Keratinocyte (primary cell): ENCODE results near the gene EXOC6B. TPM values are rescaled to one million over a fixed set of nuclear protein-coding genes. Genes with fewer than 3 reads are reported as not detected.

Source experiments
- DNase-seq: peaks from one replicate; pipeline ENCODE4 v3.0.0-alpha.2; 2011; ENCODE audit warnings: low read depth, missing footprints, low spot score
- FAIRE-seq: peaks from 2 replicates; lab custom pipeline; 2011; peaks lifted over from hg19 to GRCh38; lab: Jason Lieb, UNC
- H2AFZ ChIP-seq: 2 replicates; pipeline ENCODE4 v1.6.0; 2012; ENCODE audit warnings: low read length, control low read depth, inconsistent platforms; ENCODE audit not compliant: control insufficient read depth
- H3K27ac ChIP-seq: 2 replicates; pipeline ENCODE4 v1.5.1; 2011; ENCODE audit warnings: low read length; ENCODE audit not compliant: control insufficient read depth, insufficient read depth
- H3K27me3 ChIP-seq: 3 replicates; pipeline ENCODE4 v1.6.0; 2011; ENCODE audit warnings: low read length; ENCODE audit not compliant: control insufficient read depth, insufficient read depth; ENCODE audit errors: extremely low read depth
- H3K36me3 ChIP-seq, 2 experiments: 2 replicates in 1 of 2; 3 replicates in 1 of 2; pipeline ENCODE4 v1.5.1; 2011; ENCODE audit warnings: low read length in 2 of 2, mild to moderate bottlenecking in 1 of 2; ENCODE audit not compliant: control insufficient read depth in 2 of 2, insufficient read depth in 2 of 2; ENCODE audit errors: extremely low read depth in 1 of 2
- H3K4me1 ChIP-seq: 3 replicates; pipeline ENCODE4 v1.5.1; 2011; ENCODE audit warnings: low read length; ENCODE audit not compliant: control insufficient read depth, insufficient read depth; ENCODE audit errors: extremely low read depth
- H3K4me2 ChIP-seq: 3 replicates; pipeline ENCODE4 v1.6.0; 2011; ENCODE audit warnings: low read depth, low read length; ENCODE audit not compliant: control insufficient read depth, insufficient read depth; ENCODE audit errors: extremely low read depth
- H3K4me3 ChIP-seq, 3 experiments: fragments of 200-600 bp in 1 of 3; sonication (generic) in 1 of 3; 2 replicates in 2 of 3; 3 replicates in 1 of 3; pipeline ENCODE4 v1.5.1; 2011 to 2016; ENCODE audit warnings: low read length in 3 of 3, mild to moderate bottlenecking in 3 of 3, control low read depth in 2 of 3, inconsistent platforms in 1 of 3, low read depth in 1 of 3, mixed read lengths in 1 of 3, mixed run types in 1 of 3, moderate library complexity in 1 of 3; ENCODE audit not compliant: control insufficient read depth in 2 of 3, insufficient read depth in 2 of 3; ENCODE audit errors: extremely low read depth in 1 of 3
- H3K79me2 ChIP-seq: 2 replicates; pipeline ENCODE4 v1.6.0; 2012; ENCODE audit warnings: low read length; ENCODE audit not compliant: control insufficient read depth, insufficient read depth
- H3K9ac ChIP-seq: 3 replicates; pipeline ENCODE4 v1.6.0; 2011; ENCODE audit warnings: low read length; ENCODE audit not compliant: control insufficient read depth, insufficient read depth; ENCODE audit errors: extremely low read depth
- H3K9me1 ChIP-seq: 3 replicates; pipeline ENCODE4 v1.6.0; 2011; ENCODE audit warnings: low read length; ENCODE audit not compliant: control insufficient read depth, insufficient read depth; ENCODE audit errors: extremely low read depth
- H3K9me3 ChIP-seq: 2 replicates; pipeline ENCODE4 v1.5.1; 2012; ENCODE audit warnings: low read depth, low read length; ENCODE audit not compliant: control insufficient read depth
- H4K20me1 ChIP-seq: 3 replicates; pipeline ENCODE4 v1.6.0; 2011; ENCODE audit warnings: low read length; ENCODE audit not compliant: control insufficient read depth, insufficient read depth; ENCODE audit errors: extremely low read depth
- EZH2 ChIP-seq: IDR thresholded peaks from one replicate; pipeline ENCODE4 v1.6.1; 2012; ENCODE audit warnings: inconsistent platforms, mild to moderate bottlenecking, low read length, moderate library complexity
- dilution Hi-C: fragments of 300-500 bp; cut with MboI; formaldehyde crosslinking; loops from one replicate; pipeline ENCODE4 v1.7.0; 2020; ENCODE audit warnings: low sequenced_read_pairs; ENCODE audit not compliant: extremely low pct_ligation_motif_present
- polyA plus RNA-seq, 5 experiments: library from polyadenylated mRNA; depleted of rRNA in 3 of 5; stranded (reverse) in 3 of 5; stranded (forward) in 1 of 5; unstranded in 1 of 5; fragments of >200 nt; gene quantifications; 1 replicate in 1 of 5; 2 replicates in 3 of 5; 3 replicates in 1 of 5; pipeline versions ENCODE4 v1.2.1 to v1.2.3, GENCODE V29; 2011 to 2012; ENCODE audit warnings: missing spikeins in 2 of 5, low read depth in 1 of 5, low replicate concordance in 1 of 5
- TF ChIP-seq, protein P1 (sequence below), 3 experiments: IDR thresholded peaks in 1 of 3; conservative IDR thresholded peaks in 1 of 3; optimal IDR thresholded peaks in 1 of 3; 2 replicates in 2 of 3; 3 replicates in 1 of 3; pipeline versions ENCODE3 to v1.5.1; 2011; ENCODE audit warnings: low read length in 3 of 3, mild to moderate bottlenecking in 3 of 3, moderate library complexity in 2 of 3, control low read depth in 1 of 3, inconsistent platforms in 1 of 3; ENCODE audit not compliant: insufficient read depth in 2 of 3; ENCODE audit errors: extremely low read depth in 1 of 3

The EXOC6B gene
- polyA plus RNA-seq, 1 donor (not counting 4 experiments of a cell fraction or from before 2014, with no cell fraction given) = 37.3 TPM

- no peaks in the 10 kb centered on the region for H3K27me3 ChIP-seq
- H3K9ac ChIP-seq = no peak overlapping the region
- H3K4me2 ChIP-seq = no peak overlapping the region
- H3K79me2 ChIP-seq = no peaks in the 10 kb centered on the region
- H3K4me1 ChIP-seq = peaks cover 8% of the 10 kb centered on the region
- H2AFZ ChIP-seq = no peak overlapping the region
- peak; percentile 1 for DNase-seq
- H3K9me3 ChIP-seq = no peaks in the 10 kb centered on the region
- TF ChIP-seq EZH2 = no peak
- TF ChIP-seq, protein P1, sequence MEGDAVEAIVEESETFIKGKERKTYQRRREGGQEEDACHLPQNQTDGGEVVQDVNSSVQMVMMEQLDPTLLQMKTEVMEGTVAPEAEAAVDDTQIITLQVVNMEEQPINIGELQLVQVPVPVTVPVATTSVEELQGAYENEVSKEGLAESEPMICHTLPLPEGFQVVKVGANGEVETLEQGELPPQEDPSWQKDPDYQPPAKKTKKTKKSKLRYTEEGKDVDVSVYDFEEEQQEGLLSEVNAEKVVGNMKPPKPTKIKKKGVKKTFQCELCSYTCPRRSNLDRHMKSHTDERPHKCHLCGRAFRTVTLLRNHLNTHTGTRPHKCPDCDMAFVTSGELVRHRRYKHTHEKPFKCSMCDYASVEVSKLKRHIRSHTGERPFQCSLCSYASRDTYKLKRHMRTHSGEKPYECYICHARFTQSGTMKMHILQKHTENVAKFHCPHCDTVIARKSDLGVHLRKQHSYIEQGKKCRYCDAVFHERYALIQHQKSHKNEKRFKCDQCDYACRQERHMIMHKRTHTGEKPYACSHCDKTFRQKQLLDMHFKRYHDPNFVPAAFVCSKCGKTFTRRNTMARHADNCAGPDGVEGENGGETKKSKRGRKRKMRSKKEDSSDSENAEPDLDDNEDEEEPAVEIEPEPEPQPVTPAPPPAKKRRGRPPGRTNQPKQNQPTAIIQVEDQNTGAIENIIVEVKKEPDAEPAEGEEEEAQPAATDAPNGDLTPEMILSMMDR (optimal IDR thresholded peaks at IDR 0.05 in 1 of 3, IDR thresholded peaks at IDR 0.05 in 1 of 3, conservative IDR thresholded peaks at IDR 0.05 in 1 of 3; ENCODE audit: extremely low read depth in 1 of 3, insufficient read depth in 2 of 3, low read length in 3 of 3) = no peak
- no peaks in the 10 kb centered on the region for H3K36me3 ChIP-seq
- H3K9me1 ChIP-seq = peaks cover 2% of the 10 kb centered on the region
- no peak overlapping the region for H3K4me3 ChIP-seq
- FAIRE-seq = no peak
- H4K20me1 ChIP-seq = no peaks in the 10 kb centered on the region
- dilution Hi-C loops = no loop called here
- no peak overlapping the region for H3K27ac ChIP-seq
Observed at GRCh38 chr2:72676341-72677025, 149.3 kb downstream of the EXOC6B start.

GRCh38 chr2:72674982-72675915 is 150.6 kb downstream of the EXOC6B start:
- Histone ChIP-seq H4K20me1 (no peaks in the 10 kb centered on the region), H3K36me3 (no peaks in the 10 kb centered on the region), H3K9me3 (no peaks in the 10 kb centered on the region), H3K9me1 (peaks cover 2% of the 10 kb centered on the region), H3K79me2 (no peaks in the 10 kb centered on the region), H3K27ac (no peak overlapping the region), H3K27me3 (no peaks in the 10 kb centered on the region), H2AFZ (no peak overlapping the region), H3K4me1 (peaks cover 8% of the 10 kb centered on the region), H3K9ac (no peak overlapping the region), H3K4me2 (no peak overlapping the region), H3K4me3 (no peak overlapping the region)
- TF ChIP-seq EZH2 = no peak
- TF ChIP-seq, protein P1 (optimal IDR thresholded peaks at IDR 0.05 in 1 of 3, IDR thresholded peaks at IDR 0.05 in 1 of 3, conservative IDR thresholded peaks at IDR 0.05 in 1 of 3; ENCODE audit: extremely low read depth in 1 of 3, insufficient read depth in 2 of 3, low read length in 3 of 3) = no peak
- dilution Hi-C loops = no loop called here
- no peak for DNase-seq
- no peak for FAIRE-seq
